Neutrophil (primary cell): Measurements from ENCODE around the gene MYMK.

Experiments
- H3K27ac ChIP-seq: fragments of 200-600 bp; sonication (generic); 2 replicates; pipeline ENCODE4 v1.5.1; 2016; ENCODE audit warnings: mild to moderate bottlenecking, moderate library complexity
- H3K27me3 ChIP-seq: fragments of 200-600 bp; sonication (generic); 2 replicates; pipeline ENCODE4 v1.6.0; 2016; ENCODE audit warnings: mild to moderate bottlenecking
- H3K36me3 ChIP-seq: fragments of 200-600 bp; sonication (generic); 2 replicates; pipeline ENCODE4 v1.5.1; 2017
- H3K4me1 ChIP-seq, 2 experiments: fragments of 200-600 bp in 1 of 2; sonication (generic) in 1 of 2; 1 replicate in 1 of 2; 2 replicates in 1 of 2; pipeline versions ENCODE4 v1.5.1 to v1.6.1; 2013 to 2016; ENCODE audit warnings: low read depth in 1 of 2, low read length in 1 of 2, mild to moderate bottlenecking in 1 of 2, moderate library complexity in 1 of 2; ENCODE audit not compliant: control insufficient read depth in 1 of 2, insufficient read depth in 1 of 2
- H3K4me3 ChIP-seq, 2 experiments: fragments of 200-600 bp in 1 of 2; sonication (generic) in 1 of 2; 1 replicate in 1 of 2; 2 replicates in 1 of 2; pipeline ENCODE4 v1.5.1; 2013 to 2016; ENCODE audit warnings: low read depth in 1 of 2, low read length in 1 of 2, mild to moderate bottlenecking in 1 of 2, moderate library complexity in 1 of 2
- H3K9me3 ChIP-seq: fragments of 200-600 bp; sonication (generic); 2 replicates; pipeline ENCODE4 v1.5.1; 2016
- TF ChIP-seq, protein P1 (sequence below): fragments of 200-600 bp; sonication (generic); IDR thresholded peaks from 2 replicates; pipeline ENCODE4 v1.5.1; 2016; ENCODE audit warnings: antibody characterized with exemption

MYMK gene

GRCh38 chr9:133540698-133541025, 15.9 kb upstream of the MYMK start:
- Histone ChIP-seq H3K9me3 (no peaks in the 10 kb centered on the region), H3K4me3 (no peak overlapping the region), H3K4me1 (no peaks in the 10 kb centered on the region), H3K27ac (no peak overlapping the region), H3K36me3 (no peaks in the 10 kb centered on the region), H3K27me3 (peaks cover 65% of the 10 kb centered on the region)
- TF ChIP-seq, protein P1, sequence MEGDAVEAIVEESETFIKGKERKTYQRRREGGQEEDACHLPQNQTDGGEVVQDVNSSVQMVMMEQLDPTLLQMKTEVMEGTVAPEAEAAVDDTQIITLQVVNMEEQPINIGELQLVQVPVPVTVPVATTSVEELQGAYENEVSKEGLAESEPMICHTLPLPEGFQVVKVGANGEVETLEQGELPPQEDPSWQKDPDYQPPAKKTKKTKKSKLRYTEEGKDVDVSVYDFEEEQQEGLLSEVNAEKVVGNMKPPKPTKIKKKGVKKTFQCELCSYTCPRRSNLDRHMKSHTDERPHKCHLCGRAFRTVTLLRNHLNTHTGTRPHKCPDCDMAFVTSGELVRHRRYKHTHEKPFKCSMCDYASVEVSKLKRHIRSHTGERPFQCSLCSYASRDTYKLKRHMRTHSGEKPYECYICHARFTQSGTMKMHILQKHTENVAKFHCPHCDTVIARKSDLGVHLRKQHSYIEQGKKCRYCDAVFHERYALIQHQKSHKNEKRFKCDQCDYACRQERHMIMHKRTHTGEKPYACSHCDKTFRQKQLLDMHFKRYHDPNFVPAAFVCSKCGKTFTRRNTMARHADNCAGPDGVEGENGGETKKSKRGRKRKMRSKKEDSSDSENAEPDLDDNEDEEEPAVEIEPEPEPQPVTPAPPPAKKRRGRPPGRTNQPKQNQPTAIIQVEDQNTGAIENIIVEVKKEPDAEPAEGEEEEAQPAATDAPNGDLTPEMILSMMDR: no peak

DNA sequence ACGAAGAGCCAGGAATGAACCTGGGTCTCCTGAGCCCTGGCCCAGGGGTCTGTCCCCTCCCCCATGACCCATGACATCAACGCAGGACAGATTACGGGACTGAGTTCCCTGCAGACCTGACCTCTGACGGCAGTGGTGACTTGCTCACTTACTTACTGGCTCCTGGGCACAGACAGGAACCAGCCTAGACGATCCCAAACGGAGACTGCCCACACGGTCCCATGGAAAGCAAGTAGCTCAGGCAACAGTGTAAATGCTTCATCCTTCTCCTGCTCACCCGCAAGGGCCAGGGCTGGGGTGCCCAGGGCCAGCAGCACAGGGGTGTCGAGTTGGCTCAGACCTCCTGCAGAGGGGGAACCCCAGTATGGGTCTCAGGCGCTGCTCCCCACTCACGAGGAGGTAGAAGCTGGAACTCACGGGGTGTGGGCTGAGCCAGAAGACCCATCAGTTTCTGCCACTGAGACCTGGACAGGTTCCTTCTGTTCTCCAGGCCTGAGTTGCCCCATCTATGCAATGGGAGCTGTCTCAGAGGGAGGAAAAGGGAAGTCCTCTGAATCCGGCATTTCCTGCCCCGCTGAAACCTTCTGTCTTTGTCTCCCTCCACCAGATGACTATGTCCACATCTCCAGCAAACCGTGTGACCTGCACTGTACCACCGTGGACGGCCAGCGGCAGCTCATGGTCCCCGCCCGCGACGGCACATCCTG, 15.4 kb upstream of the MYMK start:
- H3K4me3 ChIP-seq: no peak overlapping the region
- H3K27ac ChIP-seq: no peak overlapping the region
- H3K36me3 ChIP-seq: no peaks in the 10 kb centered on the region
- TF ChIP-seq, protein P1: no peak
- no peaks in the 10 kb centered on the region for H3K4me1 ChIP-seq
- H3K27me3 ChIP-seq: peaks cover 71% of the 10 kb centered on the region
- no peaks in the 10 kb centered on the region for H3K9me3 ChIP-seq

- H3K36me3 ChIP-seq: no peaks in the 10 kb centered on the region
- H3K27me3 ChIP-seq: peaks cover 81% of the 10 kb centered on the region
- H3K4me3 ChIP-seq: no peak overlapping the region
- no peak overlapping the region for H3K27ac ChIP-seq
- no peaks in the 10 kb centered on the region for H3K4me1 ChIP-seq
- TF ChIP-seq, protein P1: no peak
- no peaks in the 10 kb centered on the region for H3K9me3 ChIP-seq
These were observed 14.4 kb upstream of the MYMK start for GRCh38 chr9:133538851-133539833.

- no peaks in the 10 kb centered on the region for H3K9me3 ChIP-seq
- no peaks in the 10 kb centered on the region for H3K36me3 ChIP-seq
- no peaks in the 10 kb centered on the region for H3K4me1 ChIP-seq
- no peak overlapping the region for H3K4me3 ChIP-seq
- TF ChIP-seq, protein P1: no peak
- H3K27me3 ChIP-seq: peaks cover 90% of the 10 kb centered on the region
- no peak overlapping the region for H3K27ac ChIP-seq
These were observed 13.4 kb upstream of the MYMK start for GRCh38 chr9:133538176-133538575.

- Histone ChIP-seq H3K27ac (no peak overlapping the region), H3K9me3 (no peaks in the 10 kb centered on the region), H3K4me1 (no peaks in the 10 kb centered on the region), H3K4me3 (no peak overlapping the region), H3K27me3 (peaks cover 99% of the 10 kb centered on the region), H3K36me3 (no peaks in the 10 kb centered on the region)
- TF ChIP-seq, protein P1: no peak
These were observed 12.5 kb upstream of the MYMK start for GRCh38 chr9:133537257-133537656.
